Stimulated activated CD8-positive, alpha-beta memory T cell treated with anti-CD3 and anti-CD28 coated beads, Interleukin-7, amount 100 ng/mL, for 24 hours (primary cell): Measurements from ENCODE around the gene KRTAP5-4.
A peak's percentile ranks its signal among the peaks of the same experiment; 100 is the strongest.
"Not testable (repeated sequence)": the region's sequence is repeated elsewhere in the genome, so short reads cannot be mapped to it uniquely, and the experiment has no call there.

ENCODE experiments used
- DNase-seq: peaks from one replicate; pipeline ENCODE4 v3.0.0-alpha.2; 2020; ENCODE audit warnings: low read depth

The KRTAP5-4 gene

DNA sequence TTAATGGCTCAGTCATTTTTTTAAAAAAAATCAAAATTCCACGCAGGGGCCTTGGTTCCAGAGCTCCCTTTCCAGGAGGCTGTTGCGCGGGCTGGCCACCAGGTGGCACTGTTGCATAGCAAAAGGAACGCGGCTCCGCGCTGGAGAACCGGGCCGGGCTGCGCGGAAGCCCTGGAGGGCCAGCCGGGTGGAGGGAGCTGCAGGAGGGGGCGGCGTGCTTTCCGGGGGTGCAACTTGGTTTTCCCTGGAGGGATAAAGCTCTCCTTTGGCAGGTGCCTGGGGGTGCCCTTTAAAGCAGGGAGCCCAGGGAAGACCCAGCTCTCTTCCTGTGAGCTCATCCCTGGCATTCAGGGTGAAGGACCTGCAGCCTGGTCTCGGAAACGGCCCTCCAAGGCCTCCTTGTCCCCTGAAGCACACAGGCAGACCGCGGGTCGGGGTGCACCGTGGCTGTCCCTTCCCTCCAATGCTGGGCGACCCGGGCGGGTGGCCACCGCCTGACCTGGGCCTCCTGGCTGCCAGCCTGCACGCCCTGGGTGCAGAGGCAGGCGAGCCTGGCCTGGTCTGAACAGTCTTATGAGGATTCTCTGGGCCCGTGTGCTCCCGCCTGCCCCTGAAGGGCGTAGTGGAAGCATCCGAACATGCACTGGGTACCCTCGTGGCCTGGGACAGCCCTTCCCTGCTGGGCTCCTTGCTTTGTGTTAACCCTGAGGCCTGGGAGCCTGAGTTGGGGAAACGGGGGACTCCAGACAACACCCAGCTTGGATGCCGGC lies 31.0 kb upstream of the KRTAP5-4 start:
- peak; percentile 62 for DNase-seq

DNA sequence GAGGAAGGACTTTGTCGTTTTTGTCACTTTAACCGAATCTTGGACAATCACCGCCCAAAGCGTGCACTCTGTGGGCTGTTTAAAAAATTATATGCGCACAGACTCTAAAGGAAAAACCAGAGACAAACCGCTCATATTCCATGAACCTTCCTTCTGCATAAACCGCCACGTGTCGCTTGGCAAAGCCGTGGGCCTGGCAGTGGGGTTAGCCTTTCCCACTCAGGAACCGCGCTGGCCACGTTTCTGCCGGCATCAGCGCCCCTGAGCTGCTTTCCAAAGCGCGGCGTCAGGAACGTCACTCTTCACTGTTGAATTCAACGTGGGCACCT lies 30.5 kb upstream of the KRTAP5-4 start:
- no peak for DNase-seq

- DNase-seq = no peak
Measured at GRCh38 chr11:1652026-1652425, 30.1 kb upstream of the KRTAP5-4 start.

DNA sequence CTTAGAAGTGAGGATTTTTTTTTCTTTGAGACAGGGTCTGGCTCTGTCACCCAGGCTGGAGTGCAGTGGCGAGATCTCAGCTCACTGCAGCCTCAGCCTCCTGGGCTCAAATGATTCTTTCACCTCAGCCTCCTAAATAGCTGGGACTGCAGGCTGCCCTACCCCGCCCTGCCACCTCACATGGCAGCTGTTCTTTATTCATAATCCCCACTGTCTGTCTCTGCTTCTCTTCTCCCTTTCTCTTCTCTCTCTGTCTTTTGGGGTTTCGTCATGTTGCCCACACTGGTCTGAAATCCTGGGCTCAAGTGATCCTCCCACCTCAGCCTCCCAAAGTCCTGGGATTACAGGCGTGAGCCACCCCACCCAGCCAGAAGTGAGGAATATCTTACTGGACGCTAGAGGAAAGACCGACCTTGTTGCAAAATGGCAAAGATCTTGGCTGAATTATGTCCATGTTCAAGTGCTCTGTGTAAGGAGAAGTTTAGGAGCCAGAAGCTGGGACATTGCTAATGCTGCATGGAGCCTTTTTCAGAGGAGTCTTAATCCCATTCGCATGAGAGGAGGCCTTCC lies 29.6 kb upstream of the KRTAP5-4 start:
- no peak for DNase-seq

- DNase-seq = no peak
Measured at GRCh38 chr11:1650918-1651262, 29.0 kb upstream of the KRTAP5-4 start.

DNA sequence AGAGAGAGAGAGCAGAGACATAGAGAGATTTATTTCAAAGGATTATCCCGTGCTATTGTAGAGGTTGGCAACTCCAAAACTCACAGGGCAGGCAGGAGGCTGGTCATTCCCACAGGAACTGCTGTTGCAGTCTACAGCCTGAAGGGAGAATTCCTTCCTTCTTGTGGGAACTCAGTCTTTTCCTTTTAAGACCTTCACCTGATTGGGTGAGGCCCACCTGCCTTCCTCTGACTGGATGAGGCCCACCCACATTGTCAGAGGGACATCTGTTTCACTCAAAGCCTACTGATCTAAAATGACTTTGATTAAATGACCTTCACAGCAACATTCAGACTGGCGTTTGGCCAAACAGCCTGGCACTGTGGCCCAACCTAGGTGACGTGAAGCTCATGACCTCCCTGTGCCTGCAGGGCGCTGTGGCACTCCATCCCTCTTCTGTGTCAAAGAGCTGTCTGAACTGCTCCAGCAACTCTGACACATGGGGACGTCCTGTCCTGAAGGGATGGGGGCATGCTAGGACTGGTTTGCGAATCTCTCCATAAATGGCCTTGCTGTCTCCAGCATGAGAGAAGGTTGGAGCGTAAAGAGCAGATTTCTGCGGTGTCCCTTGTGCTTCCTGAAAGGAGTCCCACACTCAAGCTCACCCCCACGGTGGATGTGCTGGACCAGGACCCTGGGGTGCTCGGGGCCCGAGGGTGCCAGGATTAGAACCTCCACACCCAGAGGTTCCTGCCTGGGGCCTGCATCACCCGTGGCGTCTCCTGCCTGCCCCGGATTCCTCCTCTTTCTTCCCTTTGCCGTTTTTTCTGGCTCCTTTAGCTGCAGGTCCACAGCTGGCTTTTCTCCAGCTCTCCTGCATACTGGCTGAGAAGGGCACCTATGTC lies 28.3 kb upstream of the KRTAP5-4 start:
- no peak for DNase-seq

GRCh38 chr11:1648653-1649420 lies 26.9 kb upstream of the KRTAP5-4 start:
- no peak for DNase-seq

- DNase-seq = no peak
Measured at GRCh38 chr11:1647901-1648652, 26.1 kb upstream of the KRTAP5-4 start.

- not testable (repeated sequence) for DNase-seq
Measured at GRCh38 chr11:1646540-1646939, 24.6 kb upstream of the KRTAP5-4 start.

- DNase-seq = no peak
Measured at GRCh38 chr11:1645357-1645821, 23.5 kb upstream of the KRTAP5-4 start.

DNA sequence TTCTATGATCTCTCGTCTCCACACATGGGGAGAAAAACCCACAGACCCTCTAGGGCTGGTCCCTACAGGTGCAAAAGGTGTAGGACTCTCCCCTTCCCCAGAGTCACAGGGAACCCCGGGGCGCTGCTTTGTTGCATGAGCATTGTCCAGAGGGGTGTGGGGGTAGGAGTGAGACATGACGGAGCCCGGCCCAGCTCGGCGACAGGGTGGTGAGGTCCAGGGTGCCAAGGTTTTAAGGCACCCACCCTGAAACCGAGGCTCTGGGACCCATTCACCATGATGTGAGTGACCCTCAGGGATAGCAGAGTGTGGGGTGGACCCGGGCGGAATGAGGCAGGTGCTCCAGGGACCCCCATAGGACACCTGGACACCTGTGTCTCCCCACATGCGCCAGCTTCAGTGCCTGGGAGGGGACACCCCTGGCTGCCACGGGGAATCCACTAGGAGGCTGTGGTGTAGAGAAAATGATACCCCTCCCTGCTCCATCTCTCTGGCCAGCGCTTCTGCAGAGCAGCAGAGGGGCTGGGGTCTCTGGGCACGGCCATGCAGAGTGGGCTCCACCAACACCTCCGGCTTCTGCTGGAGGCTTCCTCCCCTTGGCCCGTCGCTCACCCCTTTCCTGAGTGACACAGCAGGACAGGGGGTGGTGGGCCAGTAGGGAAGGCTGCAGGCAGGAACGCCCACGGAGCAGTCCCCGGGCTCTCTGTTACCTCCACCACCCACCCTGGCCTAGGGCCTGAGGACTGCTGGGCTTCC lies 22.8 kb upstream of the KRTAP5-4 start:
- no peak for DNase-seq

GRCh38 chr11:1643146-1643690 lies 21.3 kb upstream of the KRTAP5-4 start:
- no peak for DNase-seq

DNA sequence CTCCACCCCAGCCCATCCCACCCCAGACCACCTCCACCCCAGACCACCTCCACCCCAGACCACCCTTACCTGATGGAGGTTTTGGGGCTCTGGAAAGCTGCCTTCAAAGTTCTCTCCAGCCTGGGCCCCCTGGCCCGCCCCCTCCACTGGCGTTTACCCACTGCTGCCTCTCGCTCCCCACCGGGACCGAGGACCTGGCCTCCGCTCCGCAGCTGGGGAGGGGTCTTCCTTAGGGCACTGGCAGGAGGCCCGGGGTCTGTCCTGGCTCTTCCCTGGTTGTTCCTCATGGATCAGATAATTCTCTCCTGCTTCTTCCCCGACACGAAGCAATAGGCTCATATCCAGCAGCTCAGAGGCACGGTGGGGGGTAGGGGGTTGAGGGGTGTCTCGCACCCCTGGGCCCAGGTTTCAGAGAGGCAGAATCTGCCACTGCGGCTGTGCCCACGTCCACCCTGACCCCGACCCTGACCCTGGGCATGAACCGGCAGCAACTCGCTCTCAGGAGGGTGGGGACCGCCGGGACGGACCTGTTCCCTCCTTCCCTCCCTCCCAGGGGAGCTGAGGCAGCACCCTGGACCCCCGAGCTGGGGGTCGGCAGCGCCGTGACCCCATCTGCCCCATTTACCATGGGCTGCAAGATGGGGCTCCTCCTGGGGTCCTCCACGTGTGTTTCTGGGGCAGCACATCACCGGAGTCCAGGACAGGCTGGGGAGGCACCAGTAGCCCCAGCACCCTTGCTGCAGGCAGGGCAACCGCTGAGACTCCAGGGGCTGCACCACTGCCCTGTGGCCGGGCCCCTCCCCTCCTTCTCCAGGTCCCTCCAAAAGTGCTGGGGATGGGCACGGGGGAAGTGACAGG lies 20.6 kb upstream of the KRTAP5-4 start:
- no peak for DNase-seq

DNA sequence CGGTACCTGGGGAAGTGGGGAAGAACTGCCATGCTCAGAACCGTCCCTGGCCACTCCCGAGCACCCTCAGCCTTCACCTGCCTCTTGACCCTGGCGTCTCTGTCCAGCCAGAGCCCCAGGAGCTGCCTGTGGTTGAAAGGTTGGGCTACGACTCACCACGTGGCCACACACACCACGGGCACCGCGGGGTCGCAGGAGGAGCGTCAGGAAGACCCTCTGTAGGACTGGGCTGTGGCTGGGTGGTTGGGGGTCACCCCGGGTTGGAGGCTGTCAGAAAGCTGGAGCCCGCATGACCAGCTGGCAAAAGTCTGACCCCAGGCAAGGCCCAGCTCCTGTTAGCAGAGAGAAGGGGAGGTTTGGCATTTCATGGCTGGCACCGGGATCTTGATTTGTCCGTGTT lies 19.2 kb upstream of the KRTAP5-4 start:
- no peak for DNase-seq

DNA sequence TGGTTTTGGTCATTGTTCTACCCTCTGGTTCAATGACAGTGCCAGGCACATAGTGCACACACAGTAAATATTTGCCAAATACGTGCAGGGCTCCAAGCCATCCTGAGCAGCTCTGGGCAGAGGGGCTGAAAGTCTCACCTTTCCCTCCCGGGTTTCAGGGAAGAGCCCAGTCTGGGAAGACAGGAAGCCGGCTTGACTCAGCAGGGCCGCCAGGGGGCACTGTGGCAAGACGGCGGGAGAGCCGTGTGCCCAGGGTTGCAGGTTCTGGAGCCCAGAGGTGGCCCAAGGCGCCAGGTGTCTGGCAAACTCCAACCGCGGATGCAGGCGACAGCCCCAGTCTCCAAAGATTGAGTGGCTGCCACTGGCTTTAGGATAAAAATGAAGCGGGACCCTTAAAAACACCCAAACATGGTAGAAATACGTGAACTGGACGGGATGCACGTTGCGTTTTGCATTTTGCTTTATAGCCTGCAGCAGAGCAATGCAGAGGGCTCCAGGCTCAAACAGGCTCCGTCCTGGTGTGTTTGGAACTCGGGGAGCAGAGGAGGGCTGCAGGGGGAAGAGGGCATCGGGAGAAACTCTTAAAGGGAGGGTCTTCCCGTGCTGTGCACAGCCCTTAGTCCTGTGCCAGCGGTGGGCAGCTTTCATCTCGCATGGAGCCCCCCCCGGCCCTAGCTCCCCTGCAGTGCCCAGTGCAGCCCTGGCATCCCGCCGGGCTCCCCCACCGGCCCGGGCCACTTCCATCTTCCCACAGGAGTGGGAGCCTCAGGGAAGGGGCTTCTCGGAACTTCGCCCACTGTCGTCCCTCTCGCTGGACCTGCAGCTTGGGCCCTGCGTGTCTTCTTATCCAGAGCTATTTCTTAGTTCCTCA lies 18.4 kb upstream of the KRTAP5-4 start:
- no peak for DNase-seq

DNA sequence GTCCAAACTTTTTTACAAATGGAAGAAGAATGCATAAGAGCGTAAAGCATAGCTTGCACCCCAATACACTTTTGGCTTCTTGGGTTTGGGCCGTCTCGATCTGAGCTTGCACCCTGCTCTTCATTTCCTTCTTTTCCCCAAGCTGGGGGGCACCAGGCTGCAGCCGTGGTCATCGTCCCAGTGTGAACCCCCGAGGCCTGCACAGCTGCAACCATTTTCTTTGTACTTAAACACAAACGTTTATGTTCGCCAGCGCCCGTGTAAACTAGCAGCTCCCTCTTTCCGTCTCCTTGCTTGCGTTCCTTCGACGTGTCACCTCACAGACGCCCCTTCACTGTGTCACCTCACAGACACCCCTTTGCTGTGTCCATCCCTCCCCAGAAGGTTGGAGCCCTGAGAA lies 17.7 kb upstream of the KRTAP5-4 start:
- no peak for DNase-seq

DNA sequence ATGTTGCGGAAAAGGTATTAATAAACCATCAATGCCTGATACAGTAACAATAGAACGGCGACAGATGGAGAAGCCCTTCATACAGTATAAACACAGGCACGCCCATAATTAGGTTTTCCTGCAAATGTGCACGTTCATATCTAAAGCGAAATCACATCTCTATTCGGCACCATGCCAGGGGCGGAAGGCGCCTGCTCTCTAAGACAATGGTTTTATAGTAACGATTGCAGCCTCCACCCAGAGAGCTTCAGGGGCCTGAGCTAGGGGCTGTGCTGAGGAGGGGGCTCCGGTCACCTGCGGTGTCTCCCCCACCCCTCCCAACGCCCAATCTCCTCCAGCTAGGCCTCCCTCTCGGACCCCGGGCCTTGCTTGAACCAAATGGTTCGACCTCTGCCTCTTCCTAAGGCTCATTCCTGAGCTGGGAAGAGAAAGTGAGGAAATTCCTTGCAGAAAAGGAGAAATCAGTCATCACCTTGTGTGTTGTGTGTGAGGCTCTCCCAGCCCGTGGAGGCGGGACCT lies 17.2 kb upstream of the KRTAP5-4 start:
- DNase-seq = no peak

DNA sequence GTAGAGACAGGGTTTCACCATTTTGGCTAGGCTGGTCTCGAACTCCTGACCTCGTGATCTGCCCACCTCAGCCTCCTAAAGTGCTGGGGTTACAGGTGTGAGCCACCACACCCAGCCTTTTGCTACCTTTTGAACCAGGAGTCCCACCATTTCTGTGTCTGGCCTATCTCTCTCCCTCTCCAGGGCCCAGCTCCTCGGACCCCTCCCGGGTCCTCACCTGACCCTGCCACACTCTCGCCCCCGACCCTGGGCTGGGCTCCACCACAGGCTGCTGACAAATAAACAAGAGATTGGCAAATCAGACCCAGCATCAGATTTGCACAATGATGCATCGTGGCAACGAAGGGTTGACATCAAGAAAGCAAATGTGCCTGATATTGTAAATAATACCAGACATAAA lies 16.4 kb upstream of the KRTAP5-4 start:
- DNase-seq = no peak
